Renal pelvis (tissue), 12 donors: ENCODE data around the gene ALDH3B2. TPM values are rescaled to one million over a fixed set of nuclear protein-coding genes. Genes with fewer than 3 reads are reported as not detected.
"Not testable (repeated sequence)": the region's sequence is repeated elsewhere in the genome, so short reads cannot be mapped to it uniquely, and the experiment has no call there.

ENCODE experiments used
- DNase-seq: peaks from one replicate; pipeline ENCODE4 v3.0.0-alpha.2; 2013
- long read RNA-seq, 16 experiments: transcript quantifications; one replicate each; lab custom pipeline, GENCODE V29; 2026
- polyA plus RNA-seq, 3 donors: library from polyadenylated mRNA; unstranded; fragments of 120-200 nt; gene quantifications; one replicate each; pipeline ENCODE4 v1.2.1, GENCODE V29; 2013; ENCODE audit not compliant: insufficient read length in 3 of 3

Gene ALDH3B2
- polyA plus RNA-seq, result 1 to 10 TPM; 3.2 to 4.6 (median 3.8) TPM
- long read RNA-seq, donor 1, partial matches to known transcripts, result 0 of 1 reads
- long read RNA-seq, donor 1, other reads (novel, unspliced or antisense), result 0 of 1 reads
- long read RNA-seq, donor 2, result 0 reads
- long read RNA-seq, donor 3, result 0 reads
- long read RNA-seq, donor 4, result 0 reads
- long read RNA-seq, donor 5, result 0 reads
- long read RNA-seq, donor 6, result 0 reads
- long read RNA-seq, donor 7, partial matches to known transcripts, result 0 of 1 reads
- long read RNA-seq, donor 7, other reads (novel, unspliced or antisense), result 0 of 1 reads
- long read RNA-seq, donor 8, result 0 reads
- long read RNA-seq, donor 9, result 0 reads
- long read RNA-seq, donor 10, result 0 reads
- long read RNA-seq, donor 11, result 0 reads
- long read RNA-seq, donor 12, result 0 reads
- long read RNA-seq, donor 13, result 0 reads
- long read RNA-seq, donor 14, result 0 reads
- long read RNA-seq, donor 15, result 0 reads
- long read RNA-seq, donor 16, result 0 reads

- peak; percentile 58 for DNase-seq
Observed at GRCh38 chr11:67674442-67674871, at the start of gene ALDH3B2. TSS of gene ALDH3B2 (minus strand) at chr11:67674623. CDS start at chr11:67666935, 7,688 bp downstream.

GRCh38 chr11:67723036-67723435 lies 48.6 kb upstream of the ALDH3B2 start:
- not testable (repeated sequence) for DNase-seq

GRCh38 chr11:67716226-67716625 lies 41.8 kb upstream of the ALDH3B2 start:
- not testable (repeated sequence) for DNase-seq

GRCh38 chr11:67715801-67716200 lies 41.4 kb upstream of the ALDH3B2 start:
- not testable (repeated sequence) for DNase-seq

- DNase-seq, result not testable (repeated sequence)
Observed at GRCh38 chr11:67713892-67714509, 39.6 kb upstream of the ALDH3B2 start.

- DNase-seq, result not testable (repeated sequence)
Observed at GRCh38 chr11:67711676-67712075, 37.3 kb upstream of the ALDH3B2 start.

- not testable (repeated sequence) for DNase-seq
Observed at GRCh38 chr11:67711212-67711611, 36.8 kb upstream of the ALDH3B2 start.

GRCh38 chr11:67709806-67710205 lies 35.4 kb upstream of the ALDH3B2 start:
- not testable (repeated sequence) for DNase-seq

- no peak for DNase-seq
Observed at GRCh38 chr11:67705264-67705663, 30.8 kb upstream of the ALDH3B2 start.

GRCh38 chr11:67704524-67704923 lies 30.1 kb upstream of the ALDH3B2 start:
- DNase-seq, result no peak

GRCh38 chr11:67703709-67704108 lies 29.3 kb upstream of the ALDH3B2 start:
- DNase-seq, result not testable (repeated sequence)

GRCh38 chr11:67700548-67701262 lies 26.3 kb upstream of the ALDH3B2 start:
- DNase-seq, result peak; percentile 30

GRCh38 chr11:67700141-67700540 lies 25.7 kb upstream of the ALDH3B2 start:
- no peak for DNase-seq

- no peak for DNase-seq
Observed at GRCh38 chr11:67699521-67699920, 25.1 kb upstream of the ALDH3B2 start.

- DNase-seq, result no peak
Observed at GRCh38 chr11:67698247-67698646, 23.8 kb upstream of the ALDH3B2 start.

GRCh38 chr11:67697846-67698245 lies 23.4 kb upstream of the ALDH3B2 start:
- DNase-seq, result no peak

GRCh38 chr11:67696998-67697397 lies 22.6 kb upstream of the ALDH3B2 start:
- no peak for DNase-seq

GRCh38 chr11:67695606-67696005 lies 21.2 kb upstream of the ALDH3B2 start:
- DNase-seq, result no peak

- no peak for DNase-seq
Observed at GRCh38 chr11:67694875-67695555, 20.6 kb upstream of the ALDH3B2 start.

GRCh38 chr11:67691149-67691548 lies 16.7 kb upstream of the ALDH3B2 start:
- DNase-seq, result no peak

- DNase-seq, result no peak
Observed at GRCh38 chr11:67689178-67689577, 14.8 kb upstream of the ALDH3B2 start.

GRCh38 chr11:67687986-67688385 lies 13.6 kb upstream of the ALDH3B2 start:
- no peak for DNase-seq
